Measurements from ENCODE around the gene LAMC1.

Gene LAMC1

DNA sequence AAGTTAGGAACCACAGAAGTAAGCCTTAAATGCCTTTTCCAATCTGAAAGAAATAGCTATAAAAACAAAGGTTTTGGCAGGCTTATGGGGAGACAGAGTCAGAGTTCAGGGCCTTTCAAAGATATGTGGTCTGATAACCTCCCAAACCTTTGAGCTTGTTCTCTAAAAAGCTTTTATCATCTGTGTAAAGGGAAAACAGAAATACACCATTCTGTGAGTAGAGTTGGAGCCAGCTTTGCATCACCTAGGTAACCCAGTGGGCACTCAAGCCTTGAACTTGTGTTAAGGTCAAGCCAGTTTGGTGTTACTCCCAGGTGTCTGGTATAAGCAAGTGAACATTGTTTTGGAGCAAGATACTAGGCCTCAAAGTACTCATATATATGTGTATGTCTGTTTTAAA is 50.1 kb downstream of the LAMC1 start:
- H3K4me3 ChIP-seq (ENCODE audit: insufficient read depth, low read length, poor library complexity, severe bottlenecking) = no peak overlapping the region
- H3K27me3 ChIP-seq (ENCODE audit: low read length) = no peaks in the 10 kb centered on the region
- H3K9ac ChIP-seq (ENCODE audit: low read length) = no peak overlapping the region
- no peak for TF ChIP-seq EZH2phosphoT487 (conservative IDR thresholded peaks at IDR 0.05; ENCODE audit: low read length)
- TF ChIP-seq, protein P1, sequence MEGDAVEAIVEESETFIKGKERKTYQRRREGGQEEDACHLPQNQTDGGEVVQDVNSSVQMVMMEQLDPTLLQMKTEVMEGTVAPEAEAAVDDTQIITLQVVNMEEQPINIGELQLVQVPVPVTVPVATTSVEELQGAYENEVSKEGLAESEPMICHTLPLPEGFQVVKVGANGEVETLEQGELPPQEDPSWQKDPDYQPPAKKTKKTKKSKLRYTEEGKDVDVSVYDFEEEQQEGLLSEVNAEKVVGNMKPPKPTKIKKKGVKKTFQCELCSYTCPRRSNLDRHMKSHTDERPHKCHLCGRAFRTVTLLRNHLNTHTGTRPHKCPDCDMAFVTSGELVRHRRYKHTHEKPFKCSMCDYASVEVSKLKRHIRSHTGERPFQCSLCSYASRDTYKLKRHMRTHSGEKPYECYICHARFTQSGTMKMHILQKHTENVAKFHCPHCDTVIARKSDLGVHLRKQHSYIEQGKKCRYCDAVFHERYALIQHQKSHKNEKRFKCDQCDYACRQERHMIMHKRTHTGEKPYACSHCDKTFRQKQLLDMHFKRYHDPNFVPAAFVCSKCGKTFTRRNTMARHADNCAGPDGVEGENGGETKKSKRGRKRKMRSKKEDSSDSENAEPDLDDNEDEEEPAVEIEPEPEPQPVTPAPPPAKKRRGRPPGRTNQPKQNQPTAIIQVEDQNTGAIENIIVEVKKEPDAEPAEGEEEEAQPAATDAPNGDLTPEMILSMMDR (IDR thresholded peaks at IDR 0.05; ENCODE audit: insufficient read depth, low read length, poor library complexity, severe bottlenecking) = no peak
- H3K79me2 ChIP-seq (ENCODE audit: insufficient read depth, low read length) = peaks cover 7% of the 10 kb centered on the region; the same call in 1 of the 2 replicates
- no peaks in the 10 kb centered on the region for H3K9me3 ChIP-seq (ENCODE audit: insufficient read depth, low read length)
- H3K36me3 ChIP-seq (ENCODE audit: low read length) = no peaks in the 10 kb centered on the region
- 0 out of 2 replicates have a peak, but pooled peaks cover 6% of the 10 kb centered on the region for H4K20me1 ChIP-seq (ENCODE audit: low read depth, low read length)
- no peak overlapping the region for H2AFZ ChIP-seq (ENCODE audit: low read depth, low read length, severe bottlenecking)
- no peak overlapping the region for H3K27ac ChIP-seq (ENCODE audit: low read depth, low read length)
- no peak overlapping the region for H3K4me2 ChIP-seq (ENCODE audit: low read depth, low read length, poor library complexity, severe bottlenecking)
- H3F3A ChIP-seq (ENCODE audit: insufficient read depth) = peaks cover 11% of the 10 kb centered on the region; the same call in 1 of the 2 replicates
- no peaks in the 10 kb centered on the region for H3K9me2 ChIP-seq (replicated peaks; ENCODE audit: insufficient read depth, low read length)

GRCh38 chr1:183074215-183074614 is 51.0 kb downstream of the LAMC1 start:
- peaks cover 11% of the 10 kb centered on the region; the same call in 1 of the 2 replicates for H3F3A ChIP-seq (ENCODE audit: insufficient read depth)
- no peak overlapping the region for H2AFZ ChIP-seq (ENCODE audit: low read depth, low read length, severe bottlenecking)
- 0 out of 2 replicates have a peak, but pooled peaks cover 6% of the 10 kb centered on the region for H4K20me1 ChIP-seq (ENCODE audit: low read depth, low read length)
- H3K9me2 ChIP-seq (replicated peaks; ENCODE audit: insufficient read depth, low read length) = no peaks in the 10 kb centered on the region
- no peaks in the 10 kb centered on the region for H3K9me3 ChIP-seq (ENCODE audit: insufficient read depth, low read length)
- H3K9ac ChIP-seq (ENCODE audit: low read length) = no peak overlapping the region
- H3K79me2 ChIP-seq (ENCODE audit: insufficient read depth, low read length) = peaks cover 7% of the 10 kb centered on the region; the same call in 1 of the 2 replicates
- no peaks in the 10 kb centered on the region for H3K36me3 ChIP-seq (ENCODE audit: low read length)
- H3K27ac ChIP-seq (ENCODE audit: low read depth, low read length) = no peak overlapping the region
- H3K4me3 ChIP-seq (ENCODE audit: insufficient read depth, low read length, poor library complexity, severe bottlenecking) = no peak overlapping the region
- no peak for TF ChIP-seq EZH2phosphoT487 (conservative IDR thresholded peaks at IDR 0.05; ENCODE audit: low read length)
- TF ChIP-seq, protein P1 (IDR thresholded peaks at IDR 0.05; ENCODE audit: insufficient read depth, low read length, poor library complexity, severe bottlenecking) = no peak
- H3K27me3 ChIP-seq (ENCODE audit: low read length) = no peaks in the 10 kb centered on the region
- no peak overlapping the region for H3K4me2 ChIP-seq (ENCODE audit: low read depth, low read length, poor library complexity, severe bottlenecking)

DNA sequence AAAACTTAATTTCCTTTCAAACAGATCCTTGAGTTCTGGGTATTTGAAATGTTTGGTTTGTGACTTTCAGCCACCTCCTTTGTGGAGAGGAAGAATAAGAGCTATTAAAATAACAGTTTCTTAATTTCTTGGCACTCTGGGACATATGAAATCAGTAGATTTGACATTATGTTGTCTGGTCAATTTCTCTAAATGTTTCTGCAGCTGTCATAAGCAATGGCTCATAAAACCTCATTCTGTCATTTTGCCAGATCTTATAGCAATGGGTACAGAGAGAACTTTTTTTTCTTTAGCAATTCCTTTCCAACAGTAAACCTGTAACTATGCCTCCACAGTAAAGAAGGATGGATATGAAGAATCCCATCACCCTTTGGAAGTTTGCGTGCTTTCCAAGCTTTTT is 52.6 kb downstream of the LAMC1 start:
- Histone ChIP-seq H3K4me3 (ENCODE audit: insufficient read depth, low read length, poor library complexity, severe bottlenecking) (no peak overlapping the region), H4K20me1 (ENCODE audit: low read depth, low read length) (0 out of 2 replicates have a peak, but pooled peaks cover 6% of the 10 kb centered on the region), H3K79me2 (ENCODE audit: insufficient read depth, low read length) (peaks cover 7% of the 10 kb centered on the region; the same call in 1 of the 2 replicates), H3F3A (ENCODE audit: insufficient read depth) (0 out of 2 replicates have a peak, but pooled peaks cover 3% of the 10 kb centered on the region), H3K27ac (ENCODE audit: low read depth, low read length) (no peak overlapping the region), H2AFZ (ENCODE audit: low read depth, low read length, severe bottlenecking) (no peak overlapping the region), H3K9ac (ENCODE audit: low read length) (no peak overlapping the region), H3K9me2 (replicated peaks; ENCODE audit: insufficient read depth, low read length) (no peaks in the 10 kb centered on the region), H3K36me3 (ENCODE audit: low read length) (no peaks in the 10 kb centered on the region), H3K4me2 (ENCODE audit: low read depth, low read length, poor library complexity, severe bottlenecking) (no peak overlapping the region), H3K9me3 (ENCODE audit: insufficient read depth, low read length) (no peaks in the 10 kb centered on the region), H3K27me3 (ENCODE audit: low read length) (no peaks in the 10 kb centered on the region)
- TF ChIP-seq, protein P1 (IDR thresholded peaks at IDR 0.05; ENCODE audit: insufficient read depth, low read length, poor library complexity, severe bottlenecking) = no peak
- no peak for TF ChIP-seq EZH2phosphoT487 (conservative IDR thresholded peaks at IDR 0.05; ENCODE audit: low read length)
